ENCODE data around the gene TMEM272.

GRCh38 chr13:51804295-51805172, 40.4 kb downstream of the TMEM272 start:
- TF ChIP-seq CTCF (IDR thresholded peaks at IDR 0.05) (no peak), SIN3A (IDR thresholded peaks at IDR 0.05; ENCODE audit: borderline replicate concordance, insufficient read depth, low read depth, low read length) (no peak), POLR2AphosphoS5 (IDR thresholded peaks at IDR 0.05; ENCODE audit: low read depth, low read length) (no peak), TCF7L2 (IDR thresholded peaks at IDR 0.05; ENCODE audit: low read depth, low read length) (no peak)
- TF ChIP-seq, protein P1, sequence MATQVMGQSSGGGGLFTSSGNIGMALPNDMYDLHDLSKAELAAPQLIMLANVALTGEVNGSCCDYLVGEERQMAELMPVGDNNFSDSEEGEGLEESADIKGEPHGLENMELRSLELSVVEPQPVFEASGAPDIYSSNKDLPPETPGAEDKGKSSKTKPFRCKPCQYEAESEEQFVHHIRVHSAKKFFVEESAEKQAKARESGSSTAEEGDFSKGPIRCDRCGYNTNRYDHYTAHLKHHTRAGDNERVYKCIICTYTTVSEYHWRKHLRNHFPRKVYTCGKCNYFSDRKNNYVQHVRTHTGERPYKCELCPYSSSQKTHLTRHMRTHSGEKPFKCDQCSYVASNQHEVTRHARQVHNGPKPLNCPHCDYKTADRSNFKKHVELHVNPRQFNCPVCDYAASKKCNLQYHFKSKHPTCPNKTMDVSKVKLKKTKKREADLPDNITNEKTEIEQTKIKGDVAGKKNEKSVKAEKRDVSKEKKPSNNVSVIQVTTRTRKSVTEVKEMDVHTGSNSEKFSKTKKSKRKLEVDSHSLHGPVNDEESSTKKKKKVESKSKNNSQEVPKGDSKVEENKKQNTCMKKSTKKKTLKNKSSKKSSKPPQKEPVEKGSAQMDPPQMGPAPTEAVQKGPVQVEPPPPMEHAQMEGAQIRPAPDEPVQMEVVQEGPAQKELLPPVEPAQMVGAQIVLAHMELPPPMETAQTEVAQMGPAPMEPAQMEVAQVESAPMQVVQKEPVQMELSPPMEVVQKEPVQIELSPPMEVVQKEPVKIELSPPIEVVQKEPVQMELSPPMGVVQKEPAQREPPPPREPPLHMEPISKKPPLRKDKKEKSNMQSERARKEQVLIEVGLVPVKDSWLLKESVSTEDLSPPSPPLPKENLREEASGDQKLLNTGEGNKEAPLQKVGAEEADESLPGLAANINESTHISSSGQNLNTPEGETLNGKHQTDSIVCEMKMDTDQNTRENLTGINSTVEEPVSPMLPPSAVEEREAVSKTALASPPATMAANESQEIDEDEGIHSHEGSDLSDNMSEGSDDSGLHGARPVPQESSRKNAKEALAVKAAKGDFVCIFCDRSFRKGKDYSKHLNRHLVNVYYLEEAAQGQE (IDR thresholded peaks at IDR 0.05; ENCODE audit: insufficient read depth in 1 of 2, low read depth in 2 of 2, low read length in 1 of 2): no peak

Data from Panc1 (cell line).